NB4 (cell line): Measurements from ENCODE around the gene NR1H4.

Experiments
- MYC ChIP-seq: IDR thresholded peaks from 2 replicates; pipeline ENCODE4 v1.6.1; 2011; ENCODE audit warnings: low read depth, low read length
- POLR2A ChIP-seq: IDR thresholded peaks from 2 replicates; pipeline ENCODE4 v1.6.1; 2011; ENCODE audit warnings: mild to moderate bottlenecking; ENCODE audit not compliant: insufficient read length; ENCODE audit errors: extremely low read depth
- TF ChIP-seq, protein P1 (sequence below): IDR thresholded peaks from 2 replicates; pipeline ENCODE4 v1.6.1; 2011; ENCODE audit warnings: low read depth, low read length
- TF ChIP-seq, protein P2 (sequence below): IDR thresholded peaks from one replicate; pipeline ENCODE4 v1.5.1; 2012; ENCODE audit warnings: low read depth, low read length

DNA sequence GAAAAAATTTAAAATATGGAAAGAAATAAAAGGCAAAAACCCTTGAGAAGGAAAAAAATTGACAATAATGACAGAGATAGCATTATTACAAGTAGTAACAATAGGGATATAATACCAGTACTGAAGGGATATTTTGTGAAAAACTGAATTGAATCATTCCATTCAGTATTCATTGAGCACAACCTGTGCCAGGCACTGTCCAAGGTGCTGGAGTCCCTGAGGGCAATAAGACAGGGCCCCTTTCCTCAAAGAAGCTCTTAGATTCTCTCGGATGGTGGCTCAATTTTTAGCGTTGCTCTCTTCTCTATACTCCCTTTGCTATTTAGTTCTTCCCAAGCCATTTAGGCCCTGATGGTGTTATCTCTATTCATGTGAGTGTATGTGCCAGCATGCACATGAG is 65.5 kb downstream of the NR1H4 start:
- TF ChIP-seq, protein P1, sequence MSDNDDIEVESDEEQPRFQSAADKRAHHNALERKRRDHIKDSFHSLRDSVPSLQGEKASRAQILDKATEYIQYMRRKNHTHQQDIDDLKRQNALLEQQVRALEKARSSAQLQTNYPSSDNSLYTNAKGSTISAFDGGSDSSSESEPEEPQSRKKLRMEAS: no peak
- TF ChIP-seq, protein P2, sequence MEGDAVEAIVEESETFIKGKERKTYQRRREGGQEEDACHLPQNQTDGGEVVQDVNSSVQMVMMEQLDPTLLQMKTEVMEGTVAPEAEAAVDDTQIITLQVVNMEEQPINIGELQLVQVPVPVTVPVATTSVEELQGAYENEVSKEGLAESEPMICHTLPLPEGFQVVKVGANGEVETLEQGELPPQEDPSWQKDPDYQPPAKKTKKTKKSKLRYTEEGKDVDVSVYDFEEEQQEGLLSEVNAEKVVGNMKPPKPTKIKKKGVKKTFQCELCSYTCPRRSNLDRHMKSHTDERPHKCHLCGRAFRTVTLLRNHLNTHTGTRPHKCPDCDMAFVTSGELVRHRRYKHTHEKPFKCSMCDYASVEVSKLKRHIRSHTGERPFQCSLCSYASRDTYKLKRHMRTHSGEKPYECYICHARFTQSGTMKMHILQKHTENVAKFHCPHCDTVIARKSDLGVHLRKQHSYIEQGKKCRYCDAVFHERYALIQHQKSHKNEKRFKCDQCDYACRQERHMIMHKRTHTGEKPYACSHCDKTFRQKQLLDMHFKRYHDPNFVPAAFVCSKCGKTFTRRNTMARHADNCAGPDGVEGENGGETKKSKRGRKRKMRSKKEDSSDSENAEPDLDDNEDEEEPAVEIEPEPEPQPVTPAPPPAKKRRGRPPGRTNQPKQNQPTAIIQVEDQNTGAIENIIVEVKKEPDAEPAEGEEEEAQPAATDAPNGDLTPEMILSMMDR: no peak
- TF ChIP-seq POLR2A: no peak
- no peak for TF ChIP-seq MYC
